PC-3 (cell line): ENCODE data around the gene HAO2. TPM values are rescaled to one million over a fixed set of nuclear protein-coding genes. Genes with fewer than 3 reads are reported as not detected.
"Not testable (repeated sequence)": the region's sequence is repeated elsewhere in the genome, so short reads cannot be mapped to it uniquely, and the experiment has no call there.

Source experiments
- ATAC-seq: fragments of 200-7000 bp; cut with Tn5 transposase; 2 replicates; pipeline ENCODE4 v1.9.1; 2020; ENCODE audit warnings: mild to moderate bottlenecking, moderate library complexity
- BruUV-seq: library from RNA; stranded (reverse); fragments of 400-500 nt; replicated peaks from 2 replicates; lab custom pipeline; 2021; lab: Mats Ljungman, UMichigan
- CTCF ChIA-PET: fragments of 300-600 bp; sonication (Branson Sonifier 250); formaldehyde crosslinking; loops from one replicate; lab custom pipeline; 2022; ENCODE audit warnings: antibody characterized with exemption; lab: Charles Lee
- POLR2A ChIA-PET: fragments of 300-600 bp; sonication (Branson Sonifier 250); formaldehyde crosslinking; loops from one replicate; lab custom pipeline; 2022; ENCODE audit warnings: antibody characterized with exemption; ENCODE audit not compliant: unreplicated experiment; lab: Charles Lee
- DNase-seq: peaks from one replicate; pipeline ENCODE4 v3.0.0-alpha.2; 2015
- H2AFZ ChIP-seq: fragments of 300-600 bp; sonication (generic); 2 replicates; pipeline ENCODE4 v1.6.0; 2016; ENCODE audit warnings: antibody characterized with exemption, low read length
- H3F3A ChIP-seq: fragments of 300-600 bp; sonication (generic); one replicate; pipeline ENCODE4 v1.6.0; 2017; ENCODE audit warnings: antibody characterized with exemption, low read length, control low read depth, mild to moderate bottlenecking; ENCODE audit not compliant: unreplicated experiment
- H3K27ac ChIP-seq: fragments of 300-600 bp; sonication (generic); 2 replicates; pipeline ENCODE4 v1.5.1; 2016; ENCODE audit warnings: mild to moderate bottlenecking, low read length
- H3K27me3 ChIP-seq: fragments of 300-600 bp; sonication (generic); 2 replicates; pipeline ENCODE4 v1.6.1; 2016; ENCODE audit warnings: low read length, mixed read lengths
- H3K36me3 ChIP-seq: fragments of 300-600 bp; sonication (generic); 2 replicates; pipeline ENCODE4 v1.6.1; 2016; ENCODE audit warnings: low read depth, mixed run types, low read length, mixed read lengths
- H3K4me1 ChIP-seq: fragments of 300-600 bp; sonication (generic); 2 replicates; pipeline ENCODE4 v1.5.1; 2016; ENCODE audit warnings: low read length; ENCODE audit not compliant: insufficient read depth
- H3K4me2 ChIP-seq: fragments of 300-600 bp; sonication (generic); 2 replicates; pipeline ENCODE4 v1.6.0; 2016; ENCODE audit warnings: low read length
- H3K4me3 ChIP-seq: fragments of 300-600 bp; sonication (generic); 2 replicates; pipeline ENCODE4 v1.5.1; 2016; ENCODE audit warnings: mild to moderate bottlenecking, low read length, mixed read lengths
- H3K79me2 ChIP-seq: fragments of 300-600 bp; sonication (generic); 2 replicates; pipeline ENCODE4 v1.6.1; 2017; ENCODE audit warnings: low read length, mixed read lengths
- H3K9ac ChIP-seq: fragments of 300-600 bp; sonication (generic); 2 replicates; pipeline ENCODE4 v1.6.0; 2016; ENCODE audit warnings: mild to moderate bottlenecking, low read length
- H3K9me2 ChIP-seq: fragments of 300-600 bp; sonication (generic); replicated peaks from 2 replicates; pipeline ENCODE4 v1.6.1; 2016; ENCODE audit warnings: mixed run types, low read length, mixed read lengths
- H3K9me3 ChIP-seq: fragments of 300-600 bp; sonication (generic); 2 replicates; pipeline ENCODE4 v1.6.1; 2016; ENCODE audit warnings: low read length, mixed read lengths
- H4K20me1 ChIP-seq: fragments of 300-600 bp; sonication (generic); 2 replicates; pipeline ENCODE4 v1.6.1; 2016; ENCODE audit warnings: low read length, mixed read lengths
- CTCF ChIP-seq: fragments of 300-600 bp; sonication (generic); conservative IDR thresholded peaks from 2 replicates; pipeline ENCODE4 v1.5.1; 2017; ENCODE audit warnings: antibody characterized with exemption, low read depth, mild to moderate bottlenecking, low read length
- EZH2 ChIP-seq: fragments of 300-600 bp; sonication (generic); IDR thresholded peaks from one replicate; pipeline ENCODE4 v1.6.1; 2017; ENCODE audit warnings: antibody characterized with exemption, mild to moderate bottlenecking, low read length; ENCODE audit not compliant: unreplicated experiment
- EZH2phosphoT487 ChIP-seq: fragments of 300-600 bp; sonication (generic); IDR thresholded peaks from 2 replicates; pipeline ENCODE4 v1.6.1; 2018; ENCODE audit warnings: mild to moderate bottlenecking, antibody characterized with exemption, low read length, borderline replicate concordance
- intact Hi-C: fragments of 100-400 bp; cut with micrococcal nuclease; formaldehyde crosslinking; loops from 2 replicates; pipeline ENCODE4 v1.9.0; 2023
- total RNA-seq: library from RNA; depleted of rRNA; stranded (reverse); fragments of >200 nt; gene quantifications from 2 replicates; pipeline ENCODE4 v1.2.3, GENCODE V29; 2014

HAO2 gene
- total RNA-seq, 1 experiment from 2014 or later = not detected

- no peak overlapping the region for H3K27ac ChIP-seq
- no peak overlapping the region for H2AFZ ChIP-seq
- POLR2A ChIA-PET = no interaction called here
- no peaks in the 10 kb centered on the region for H3F3A ChIP-seq
- peaks cover 25% of the 10 kb centered on the region for H3K4me1 ChIP-seq
- no peaks in the 10 kb centered on the region for H4K20me1 ChIP-seq
- H3K4me3 ChIP-seq = no peak overlapping the region
- H3K27me3 ChIP-seq = no peaks in the 10 kb centered on the region
- H3K9me3 ChIP-seq = no peaks in the 10 kb centered on the region
- CTCF ChIA-PET = no interaction called here
- no TSS peak for BruUV-seq
- no peak overlapping the region for H3K9ac ChIP-seq
- no peak overlapping the region for H3K4me2 ChIP-seq
- intact Hi-C loops = no loop called here
- no peaks in the 10 kb centered on the region for H3K9me2 ChIP-seq
- TF ChIP-seq CTCF (no peak), EZH2 (no peak), EZH2phosphoT487 (no peak)
- H3K79me2 ChIP-seq = no peaks in the 10 kb centered on the region
- no peaks in the 10 kb centered on the region for H3K36me3 ChIP-seq
- ATAC-seq (no peak), DNase-seq (no peak)
These were observed 8.0 kb downstream of the HAO2 start for GRCh38 chr1:119376594-119376993.

- H4K20me1 ChIP-seq, CTCF ChIA-PET, H3K9ac ChIP-seq, H2AFZ ChIP-seq, H3K4me3 ChIP-seq, H3K27ac ChIP-seq, H3F3A ChIP-seq, H3K79me2 ChIP-seq, DNase-seq, H3K9me3 ChIP-seq, H3K36me3 ChIP-seq, H3K27me3 ChIP-seq, H3K4me2 ChIP-seq, BruUV-seq, intact Hi-C loops, ATAC-seq, H3K9me2 ChIP-seq, POLR2A ChIA-PET: not testable (repeated sequence)
- H3K4me1 ChIP-seq = peaks cover 25% of the 10 kb centered on the region
These were observed 9.0 kb downstream of the HAO2 start for GRCh38 chr1:119377594-119377993.

- ATAC-seq = no peak
These were observed 10.5 kb downstream of the HAO2 start for GRCh38 chr1:119379117-119379516.

More at GRCh38 chr1:119379117-119379516, 10.5 kb downstream of the HAO2 start:
- Histone ChIP-seq H3K4me1 (peaks cover 10% of the 10 kb centered on the region), H4K20me1 (no peaks in the 10 kb centered on the region), H3K9me2 (no peaks in the 10 kb centered on the region), H3K4me3 (no peak overlapping the region), H3K9me3 (no peaks in the 10 kb centered on the region), H2AFZ (no peak overlapping the region), H3K79me2 (no peaks in the 10 kb centered on the region), H3K36me3 (no peaks in the 10 kb centered on the region), H3F3A (no peaks in the 10 kb centered on the region), H3K9ac (no peak overlapping the region), H3K27ac (no peak overlapping the region), H3K27me3 (no peaks in the 10 kb centered on the region), H3K4me2 (no peak overlapping the region)
- ChIA-PET POLR2A (no interaction called here), CTCF (no interaction called here)
- no TSS peak for BruUV-seq
- TF ChIP-seq CTCF (no peak), EZH2phosphoT487 (no peak), EZH2 (no peak)
- DNase-seq = no peak
- intact Hi-C loops = no loop called here
